B cell (primary cell): ENCODE data around the gene KCNT2. TPM values are rescaled to one million over a fixed set of nuclear protein-coding genes. Genes with fewer than 3 reads are reported as not detected.

Experiments
- ATAC-seq: fragments of 200-7000 bp; cut with Tn5 transposase; one replicate; pipeline ENCODE4 v1.10.0; 2021; ENCODE audit warnings: low read depth, mild to moderate bottlenecking, moderate number of reproducible peaks, moderate library complexity
- CTCF ChIA-PET: fragments of 350-600 bp; sonication (Branson Sonifier 250); formaldehyde crosslinking; loops from one replicate; lab custom pipeline; 2021; ENCODE audit warnings: antibody characterized with exemption, inconsistent platforms; lab: Charles Lee
- POLR2A ChIA-PET: fragments of 350-600 bp; sonication (Branson Sonifier 250); formaldehyde crosslinking; loops from one replicate; lab custom pipeline; 2021; ENCODE audit warnings: antibody characterized with exemption; lab: Charles Lee
- DNase-seq: peaks from one replicate; pipeline ENCODE4 v3.0.0; 2013
- H2AFZ ChIP-seq: 2 replicates; pipeline ENCODE4 v1.6.1; 2012; ENCODE audit warnings: mild to moderate bottlenecking, low read depth, low read length; ENCODE audit not compliant: insufficient read depth, poor library complexity, severe bottlenecking
- H3K27ac ChIP-seq, 2 donors: 1 replicate in 1 of 2; 2 replicates in 1 of 2; pipeline ENCODE4 v1.5.1; 2012 to 2013; ENCODE audit warnings: low read length in 2 of 2, mild to moderate bottlenecking in 2 of 2, moderate library complexity in 1 of 2
- H3K27me3 ChIP-seq, 4 experiments: fragments of 200-600 bp in 1 of 4; sonication (generic) in 1 of 4; replicated peaks in 1 of 4; 1 replicate in 2 of 4; 2 replicates in 2 of 4; pipeline versions ENCODE4 v1.6.1 to v1.7.0; 2013 to 2016; ENCODE audit warnings: low read length in 3 of 4, mild to moderate bottlenecking in 2 of 4, mixed read lengths in 1 of 4, moderate library complexity in 1 of 4; ENCODE audit not compliant: insufficient read depth in 4 of 4, control insufficient read depth in 3 of 4; ENCODE audit errors: control extremely low read depth in 1 of 4
- H3K36me3 ChIP-seq, 2 experiments: replicated peaks in 1 of 2; 1 replicate in 1 of 2; 2 replicates in 1 of 2; pipeline versions ENCODE4 v1.6.1 to v1.7.1; 2013; ENCODE audit warnings: low read length in 1 of 2; ENCODE audit not compliant: insufficient read depth in 2 of 2, control insufficient read depth in 1 of 2; ENCODE audit errors: control extremely low read depth in 1 of 2, extremely low read depth in 1 of 2
- H3K4me1 ChIP-seq, 2 donors: fragments of 200-600 bp in 1 of 2; sonication (generic) in 1 of 2; 1 replicate in 1 of 2; 2 replicates in 1 of 2; pipeline versions ENCODE4 v1.5.1 to v1.6.1; 2013 to 2017; ENCODE audit warnings: low read length in 2 of 2; ENCODE audit not compliant: control insufficient read depth in 2 of 2, insufficient read depth in 2 of 2
- H3K4me2 ChIP-seq: replicated peaks from 2 replicates; pipeline ENCODE3; 2012; ENCODE audit warnings: mild to moderate bottlenecking, low read depth, low read length; ENCODE audit not compliant: poor library complexity, severe bottlenecking
- H3K4me3 ChIP-seq, 5 experiments: fragments of 200-600 bp in 1 of 5; sonication (generic) in 1 of 5; 1 replicate in 3 of 5; 2 replicates in 2 of 5; pipeline versions ENCODE4 v1.5.1 to v1.7.0; 2011 to 2016; ENCODE audit warnings: low read length in 4 of 5, mild to moderate bottlenecking in 4 of 5, low read depth in 2 of 5, control low read depth in 1 of 5, moderate library complexity in 1 of 5; ENCODE audit not compliant: insufficient read depth in 1 of 5; ENCODE audit errors: control extremely low read depth in 1 of 5, extremely low read depth in 1 of 5
- H3K79me2 ChIP-seq: fragments of 200-600 bp; sonication (generic); one replicate; pipeline ENCODE4 v1.6.0; 2016; ENCODE audit warnings: low read length; ENCODE audit not compliant: control insufficient read depth, insufficient read depth
- H3K9ac ChIP-seq: fragments of 200-600 bp; sonication (generic); 2 replicates; pipeline ENCODE4 v1.6.1; 2017; ENCODE audit warnings: mild to moderate bottlenecking, low read length, moderate library complexity
- H3K9me3 ChIP-seq, 3 donors: one replicate each; pipeline versions ENCODE4 v1.6.1 to v1.7.1; 2013; ENCODE audit warnings: low read length in 2 of 3; ENCODE audit not compliant: control insufficient read depth in 2 of 3, insufficient read depth in 1 of 3; ENCODE audit errors: control extremely low read depth in 1 of 3
- H4K20me1 ChIP-seq: 2 replicates; pipeline ENCODE4 v1.6.0; 2012; ENCODE audit warnings: mild to moderate bottlenecking, low read length; ENCODE audit not compliant: insufficient read depth, control insufficient read depth, poor library complexity, severe bottlenecking
- H3K27ac Mint-ChIP-seq: one replicate; pipeline ENCODE4 v1.8.0; 2021; ENCODE audit warnings: mixed read lengths
- H3K27me3 Mint-ChIP-seq: one replicate; pipeline ENCODE4 v1.8.0; 2021; ENCODE audit warnings: mixed read lengths
- H3K4me1 Mint-ChIP-seq: one replicate; pipeline ENCODE4 v1.8.0; 2021; ENCODE audit warnings: mixed read lengths
- H3K4me3 Mint-ChIP-seq: one replicate; pipeline ENCODE4 v1.8.0; 2021; ENCODE audit warnings: mixed read lengths
- H3K9me3 Mint-ChIP-seq: one replicate; pipeline ENCODE4 v1.8.0; 2022; ENCODE audit warnings: mixed read lengths; ENCODE audit not compliant: insufficient read depth
- CTCF ChIP-seq: fragments of 200-600 bp; IDR thresholded peaks from one replicate; pipeline ENCODE4 v1.8.0; 2022; ENCODE audit warnings: antibody characterized with exemption, mild to moderate bottlenecking
- EZH2 ChIP-seq: IDR thresholded peaks from 2 replicates; pipeline ENCODE4 v1.6.1; 2012; ENCODE audit warnings: borderline replicate concordance, low read depth, mild to moderate bottlenecking, moderate library complexity, low read length; ENCODE audit not compliant: insufficient read depth, poor library complexity, severe bottlenecking
- whole genome bisulfite sequencing: methylation state at CpG from one replicate; pipeline ENCODE4 v1.1.5; 2013; ENCODE audit warnings: missing lambda C conversion rate; ENCODE audit not compliant: insufficient coverage; 5-methylcytosine and 5-hydroxymethylcytosine counted together
- intact Hi-C: fragments of 100-400 bp; cut with micrococcal nuclease; formaldehyde crosslinking; loops from one replicate; pipeline ENCODE4 v1.10.0; 2022
- polyA plus RNA-seq: library from polyadenylated mRNA; depleted of rRNA; stranded (reverse); fragments of >200 nt; gene quantifications from 2 replicates; pipeline ENCODE4 v1.2.3, GENCODE V29; 2012
- total RNA-seq, 2 donors: library from RNA; stranded (reverse); fragments of 120-200 nt in 1 of 2; gene quantifications; 1 replicate in 1 of 2; 2 replicates in 1 of 2; pipeline versions ENCODE4 v1.2.3 to v1.2.4, GENCODE V29; 2013 to 2022

Gene KCNT2
- total and polyA plus RNA-seq, 2 donors (not counting 1 experiment from before 2014, with no cell fraction given), result not detected

GRCh38 chr1:196466654-196467053 is 141.6 kb downstream of the KCNT2 start:
- Histone ChIP-seq H3K4me1 (no peaks in the 10 kb centered on the region), H3K4me2 (no peak overlapping the region), H3K36me3 (no peaks in the 10 kb centered on the region), H4K20me1 (no peaks in the 10 kb centered on the region), H2AFZ (no peak overlapping the region), H3K9ac (no peak overlapping the region), H3K9me3 (no peaks in the 10 kb centered on the region), H3K4me3 (no peak overlapping the region), H3K27ac (no peak overlapping the region), H3K79me2 (no peaks in the 10 kb centered on the region), H3K27me3 (no peaks in the 10 kb centered on the region)
- H3K9me3 Mint-ChIP-seq, result no peaks in the 10 kb centered on the region
- no peaks in the 10 kb centered on the region for H3K4me1 Mint-ChIP-seq
- intact Hi-C loops, result no loop called here
- ChIA-PET CTCF (no interaction called here), POLR2A (no interaction called here)
- no peak for DNase-seq
- H3K27me3 Mint-ChIP-seq, result no peaks in the 10 kb centered on the region
- WGBS, result 100% methylated on average over 1 of the region's 1 CpG
- no peak overlapping the region for H3K4me3 Mint-ChIP-seq
- no peak overlapping the region for H3K27ac Mint-ChIP-seq
- no peak for ATAC-seq
- TF ChIP-seq EZH2 (no peak), CTCF (no peak)

- Mint-ChIP-seq H3K9me3 (no peaks in the 10 kb centered on the region), H3K27ac (no peak overlapping the region), H3K4me3 (no peak overlapping the region), H3K27me3 (no peaks in the 10 kb centered on the region), H3K4me1 (no peaks in the 10 kb centered on the region)
- no peaks in the 10 kb centered on the region for H3K36me3 ChIP-seq
- no peak for DNase-seq
- TF ChIP-seq CTCF, result no peak
- TF ChIP-seq EZH2, result no peak
- no CpG with 5 or more reads among the region's 2 CpGs for WGBS
- H4K20me1 ChIP-seq, result no peaks in the 10 kb centered on the region
- H3K9me3 ChIP-seq, result no peaks in the 10 kb centered on the region
- no peak for ATAC-seq
- no peaks in the 10 kb centered on the region for H3K27me3 ChIP-seq
- ChIA-PET POLR2A (no interaction called here), CTCF (no interaction called here)
- no peak overlapping the region for H3K4me2 ChIP-seq
- no peak overlapping the region for H3K9ac ChIP-seq
- no peaks in the 10 kb centered on the region for H3K79me2 ChIP-seq
- H3K4me1 ChIP-seq, result no peaks in the 10 kb centered on the region
- no peak overlapping the region for H2AFZ ChIP-seq
- intact Hi-C loops, result no loop called here
- H3K4me3 ChIP-seq, result no peak overlapping the region
- H3K27ac ChIP-seq, result no peak overlapping the region
These were observed 142.1 kb downstream of the KCNT2 start for GRCh38 chr1:196466166-196466565.
